Keratinocyte (primary cell): Measurements from ENCODE around the gene EBF3. TPM values are rescaled to one million over a fixed set of nuclear protein-coding genes. Genes with fewer than 3 reads are reported as not detected.

Experiments used
- DNase-seq: peaks from one replicate; pipeline ENCODE4 v3.0.0-alpha.2; 2011; ENCODE audit warnings: low read depth, missing footprints, low spot score
- FAIRE-seq: peaks from 2 replicates; lab custom pipeline; 2011; peaks lifted over from hg19 to GRCh38; lab: Jason Lieb, UNC
- H2AFZ ChIP-seq: 2 replicates; pipeline ENCODE4 v1.6.0; 2012; ENCODE audit warnings: low read length, control low read depth, inconsistent platforms; ENCODE audit not compliant: control insufficient read depth
- H3K27ac ChIP-seq: 2 replicates; pipeline ENCODE4 v1.5.1; 2011; ENCODE audit warnings: low read length; ENCODE audit not compliant: control insufficient read depth, insufficient read depth
- H3K27me3 ChIP-seq: 3 replicates; pipeline ENCODE4 v1.6.0; 2011; ENCODE audit warnings: low read length; ENCODE audit not compliant: control insufficient read depth, insufficient read depth; ENCODE audit errors: extremely low read depth
- H3K36me3 ChIP-seq, 2 experiments: 2 replicates in 1 of 2; 3 replicates in 1 of 2; pipeline ENCODE4 v1.5.1; 2011; ENCODE audit warnings: low read length in 2 of 2, mild to moderate bottlenecking in 1 of 2; ENCODE audit not compliant: control insufficient read depth in 2 of 2, insufficient read depth in 2 of 2; ENCODE audit errors: extremely low read depth in 1 of 2
- H3K4me1 ChIP-seq: 3 replicates; pipeline ENCODE4 v1.5.1; 2011; ENCODE audit warnings: low read length; ENCODE audit not compliant: control insufficient read depth, insufficient read depth; ENCODE audit errors: extremely low read depth
- H3K4me2 ChIP-seq: 3 replicates; pipeline ENCODE4 v1.6.0; 2011; ENCODE audit warnings: low read depth, low read length; ENCODE audit not compliant: control insufficient read depth, insufficient read depth; ENCODE audit errors: extremely low read depth
- H3K4me3 ChIP-seq, 3 experiments: fragments of 200-600 bp in 1 of 3; sonication (generic) in 1 of 3; 2 replicates in 2 of 3; 3 replicates in 1 of 3; pipeline ENCODE4 v1.5.1; 2011 to 2016; ENCODE audit warnings: low read length in 3 of 3, mild to moderate bottlenecking in 3 of 3, control low read depth in 2 of 3, inconsistent platforms in 1 of 3, low read depth in 1 of 3, mixed read lengths in 1 of 3, mixed run types in 1 of 3, moderate library complexity in 1 of 3; ENCODE audit not compliant: control insufficient read depth in 2 of 3, insufficient read depth in 2 of 3; ENCODE audit errors: extremely low read depth in 1 of 3
- H3K79me2 ChIP-seq: 2 replicates; pipeline ENCODE4 v1.6.0; 2012; ENCODE audit warnings: low read length; ENCODE audit not compliant: control insufficient read depth, insufficient read depth
- H3K9ac ChIP-seq: 3 replicates; pipeline ENCODE4 v1.6.0; 2011; ENCODE audit warnings: low read length; ENCODE audit not compliant: control insufficient read depth, insufficient read depth; ENCODE audit errors: extremely low read depth
- H3K9me1 ChIP-seq: 3 replicates; pipeline ENCODE4 v1.6.0; 2011; ENCODE audit warnings: low read length; ENCODE audit not compliant: control insufficient read depth, insufficient read depth; ENCODE audit errors: extremely low read depth
- H3K9me3 ChIP-seq: 2 replicates; pipeline ENCODE4 v1.5.1; 2012; ENCODE audit warnings: low read depth, low read length; ENCODE audit not compliant: control insufficient read depth
- H4K20me1 ChIP-seq: 3 replicates; pipeline ENCODE4 v1.6.0; 2011; ENCODE audit warnings: low read length; ENCODE audit not compliant: control insufficient read depth, insufficient read depth; ENCODE audit errors: extremely low read depth
- EZH2 ChIP-seq: IDR thresholded peaks from one replicate; pipeline ENCODE4 v1.6.1; 2012; ENCODE audit warnings: inconsistent platforms, mild to moderate bottlenecking, low read length, moderate library complexity
- dilution Hi-C: fragments of 300-500 bp; cut with MboI; formaldehyde crosslinking; loops from one replicate; pipeline ENCODE4 v1.7.0; 2020; ENCODE audit warnings: low sequenced_read_pairs; ENCODE audit not compliant: extremely low pct_ligation_motif_present
- polyA plus RNA-seq, 5 experiments: library from polyadenylated mRNA; depleted of rRNA in 3 of 5; stranded (reverse) in 3 of 5; stranded (forward) in 1 of 5; unstranded in 1 of 5; fragments of >200 nt; gene quantifications; 1 replicate in 1 of 5; 2 replicates in 3 of 5; 3 replicates in 1 of 5; pipeline versions ENCODE4 v1.2.1 to v1.2.3, GENCODE V29; 2011 to 2012; ENCODE audit warnings: missing spikeins in 2 of 5, low read depth in 1 of 5, low replicate concordance in 1 of 5
- TF ChIP-seq, protein P1 (sequence below), 3 experiments: IDR thresholded peaks in 1 of 3; conservative IDR thresholded peaks in 1 of 3; optimal IDR thresholded peaks in 1 of 3; 2 replicates in 2 of 3; 3 replicates in 1 of 3; pipeline versions ENCODE3 to v1.5.1; 2011; ENCODE audit warnings: low read length in 3 of 3, mild to moderate bottlenecking in 3 of 3, moderate library complexity in 2 of 3, control low read depth in 1 of 3, inconsistent platforms in 1 of 3; ENCODE audit not compliant: insufficient read depth in 2 of 3; ENCODE audit errors: extremely low read depth in 1 of 3

EBF3 gene
- polyA plus RNA-seq, 1 donor (not counting 4 experiments of a cell fraction or from before 2014, with no cell fraction given) = not detected

DNA sequence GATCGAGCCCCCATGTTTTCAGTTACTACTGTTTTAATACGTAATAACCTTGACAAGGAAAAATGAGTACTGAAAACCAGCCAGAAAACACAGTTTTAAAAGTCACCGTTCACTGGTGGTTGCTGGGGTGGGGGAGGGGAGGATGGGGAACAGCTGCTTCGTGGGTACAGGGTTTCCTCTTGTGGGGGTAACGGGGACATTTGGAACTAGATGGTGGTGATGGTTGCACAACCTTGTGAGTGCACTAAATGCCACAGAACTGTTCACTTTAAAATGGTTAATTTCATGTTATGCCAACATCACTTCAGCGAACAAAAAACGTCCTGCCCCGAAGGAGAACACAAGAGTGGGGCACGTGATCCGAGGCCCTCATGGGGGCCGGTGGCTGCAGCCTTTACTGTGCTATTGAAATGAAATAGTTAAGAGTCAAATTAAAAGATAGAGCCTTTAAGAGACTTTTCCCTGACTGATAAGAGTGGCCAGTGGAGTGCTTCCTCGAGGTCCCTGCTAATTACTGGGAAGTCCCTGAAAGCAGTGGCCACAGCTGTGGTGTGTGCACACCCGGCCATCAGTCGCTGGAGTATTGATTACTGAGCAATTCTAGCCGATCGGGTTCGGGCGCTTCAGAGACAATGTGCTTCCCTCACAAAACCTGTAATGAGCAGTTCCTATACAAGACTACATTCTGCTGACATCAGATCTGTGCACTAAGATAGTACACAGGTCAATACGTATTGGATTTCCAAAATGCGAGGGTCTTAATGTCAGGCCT, 80.3 kb downstream of the EBF3 start:
- Histone ChIP-seq H3K9ac (no peak overlapping the region), H3K4me2 (no peak overlapping the region), H3K9me1 (no peaks in the 10 kb centered on the region), H3K27me3 (no peaks in the 10 kb centered on the region), H4K20me1 (no peaks in the 10 kb centered on the region), H2AFZ (no peak overlapping the region), H3K4me1 (no peaks in the 10 kb centered on the region), H3K27ac (no peak overlapping the region), H3K9me3 (peaks cover 3% of the 10 kb centered on the region), H3K36me3 (no peaks in the 10 kb centered on the region), H3K79me2 (no peaks in the 10 kb centered on the region), H3K4me3 (no peak overlapping the region)
- TF ChIP-seq, protein P1, sequence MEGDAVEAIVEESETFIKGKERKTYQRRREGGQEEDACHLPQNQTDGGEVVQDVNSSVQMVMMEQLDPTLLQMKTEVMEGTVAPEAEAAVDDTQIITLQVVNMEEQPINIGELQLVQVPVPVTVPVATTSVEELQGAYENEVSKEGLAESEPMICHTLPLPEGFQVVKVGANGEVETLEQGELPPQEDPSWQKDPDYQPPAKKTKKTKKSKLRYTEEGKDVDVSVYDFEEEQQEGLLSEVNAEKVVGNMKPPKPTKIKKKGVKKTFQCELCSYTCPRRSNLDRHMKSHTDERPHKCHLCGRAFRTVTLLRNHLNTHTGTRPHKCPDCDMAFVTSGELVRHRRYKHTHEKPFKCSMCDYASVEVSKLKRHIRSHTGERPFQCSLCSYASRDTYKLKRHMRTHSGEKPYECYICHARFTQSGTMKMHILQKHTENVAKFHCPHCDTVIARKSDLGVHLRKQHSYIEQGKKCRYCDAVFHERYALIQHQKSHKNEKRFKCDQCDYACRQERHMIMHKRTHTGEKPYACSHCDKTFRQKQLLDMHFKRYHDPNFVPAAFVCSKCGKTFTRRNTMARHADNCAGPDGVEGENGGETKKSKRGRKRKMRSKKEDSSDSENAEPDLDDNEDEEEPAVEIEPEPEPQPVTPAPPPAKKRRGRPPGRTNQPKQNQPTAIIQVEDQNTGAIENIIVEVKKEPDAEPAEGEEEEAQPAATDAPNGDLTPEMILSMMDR (optimal IDR thresholded peaks at IDR 0.05 in 1 of 3, IDR thresholded peaks at IDR 0.05 in 1 of 3, conservative IDR thresholded peaks at IDR 0.05 in 1 of 3; ENCODE audit: extremely low read depth in 1 of 3, insufficient read depth in 2 of 3, low read length in 3 of 3) = no peak
- TF ChIP-seq EZH2 = no peak
- FAIRE-seq = no peak
- no peak for DNase-seq
- dilution Hi-C loops = no loop called here

DNA sequence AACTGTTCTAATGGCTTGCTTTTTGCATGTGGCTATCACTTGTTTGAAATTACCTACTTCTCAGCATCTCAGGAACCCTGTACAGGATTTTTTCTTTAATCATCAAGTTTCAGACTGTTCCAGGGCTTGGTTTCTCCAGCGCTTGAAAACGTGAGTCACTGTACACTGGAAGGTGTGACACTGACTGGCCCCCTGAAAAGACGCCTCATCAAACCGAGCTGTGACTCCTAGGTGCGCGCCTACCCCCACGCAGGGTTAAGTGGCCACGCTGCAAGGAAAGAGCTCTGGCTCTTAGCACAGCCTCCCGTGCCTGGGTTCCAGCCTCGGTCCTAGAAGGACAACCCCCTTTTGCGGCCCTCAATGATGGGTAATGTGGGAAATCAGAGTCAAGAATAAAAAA, 81.0 kb downstream of the EBF3 start:
- Histone ChIP-seq H3K9ac (no peak overlapping the region), H3K27ac (no peak overlapping the region), H3K9me3 (peaks cover 3% of the 10 kb centered on the region), H3K36me3 (no peaks in the 10 kb centered on the region), H3K4me3 (no peak overlapping the region), H3K79me2 (no peaks in the 10 kb centered on the region), H3K4me2 (no peak overlapping the region), H2AFZ (no peak overlapping the region), H3K4me1 (no peaks in the 10 kb centered on the region), H3K9me1 (no peaks in the 10 kb centered on the region), H3K27me3 (no peaks in the 10 kb centered on the region), H4K20me1 (no peaks in the 10 kb centered on the region)
- no peak for DNase-seq
- no peak for TF ChIP-seq EZH2
- TF ChIP-seq, protein P1 (optimal IDR thresholded peaks at IDR 0.05 in 1 of 3, IDR thresholded peaks at IDR 0.05 in 1 of 3, conservative IDR thresholded peaks at IDR 0.05 in 1 of 3; ENCODE audit: extremely low read depth in 1 of 3, insufficient read depth in 2 of 3, low read length in 3 of 3) = no peak
- dilution Hi-C loops = no loop called here
- no peak for FAIRE-seq
